ENCODE data around the gene TMEM164.

- TF ChIP-seq POLR2AphosphoS5 (IDR thresholded peaks at IDR 0.05; ENCODE audit: low read depth, low read length) = no peak
- TF ChIP-seq, protein P1, sequence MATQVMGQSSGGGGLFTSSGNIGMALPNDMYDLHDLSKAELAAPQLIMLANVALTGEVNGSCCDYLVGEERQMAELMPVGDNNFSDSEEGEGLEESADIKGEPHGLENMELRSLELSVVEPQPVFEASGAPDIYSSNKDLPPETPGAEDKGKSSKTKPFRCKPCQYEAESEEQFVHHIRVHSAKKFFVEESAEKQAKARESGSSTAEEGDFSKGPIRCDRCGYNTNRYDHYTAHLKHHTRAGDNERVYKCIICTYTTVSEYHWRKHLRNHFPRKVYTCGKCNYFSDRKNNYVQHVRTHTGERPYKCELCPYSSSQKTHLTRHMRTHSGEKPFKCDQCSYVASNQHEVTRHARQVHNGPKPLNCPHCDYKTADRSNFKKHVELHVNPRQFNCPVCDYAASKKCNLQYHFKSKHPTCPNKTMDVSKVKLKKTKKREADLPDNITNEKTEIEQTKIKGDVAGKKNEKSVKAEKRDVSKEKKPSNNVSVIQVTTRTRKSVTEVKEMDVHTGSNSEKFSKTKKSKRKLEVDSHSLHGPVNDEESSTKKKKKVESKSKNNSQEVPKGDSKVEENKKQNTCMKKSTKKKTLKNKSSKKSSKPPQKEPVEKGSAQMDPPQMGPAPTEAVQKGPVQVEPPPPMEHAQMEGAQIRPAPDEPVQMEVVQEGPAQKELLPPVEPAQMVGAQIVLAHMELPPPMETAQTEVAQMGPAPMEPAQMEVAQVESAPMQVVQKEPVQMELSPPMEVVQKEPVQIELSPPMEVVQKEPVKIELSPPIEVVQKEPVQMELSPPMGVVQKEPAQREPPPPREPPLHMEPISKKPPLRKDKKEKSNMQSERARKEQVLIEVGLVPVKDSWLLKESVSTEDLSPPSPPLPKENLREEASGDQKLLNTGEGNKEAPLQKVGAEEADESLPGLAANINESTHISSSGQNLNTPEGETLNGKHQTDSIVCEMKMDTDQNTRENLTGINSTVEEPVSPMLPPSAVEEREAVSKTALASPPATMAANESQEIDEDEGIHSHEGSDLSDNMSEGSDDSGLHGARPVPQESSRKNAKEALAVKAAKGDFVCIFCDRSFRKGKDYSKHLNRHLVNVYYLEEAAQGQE (IDR thresholded peaks at IDR 0.05; ENCODE audit: insufficient read depth in 1 of 2, low read depth in 2 of 2, low read length in 2 of 2) = no peak
- no peak for TF ChIP-seq FOXP2 (optimal IDR thresholded peaks at IDR 0.05; ENCODE audit: borderline replicate concordance, extremely low read depth, extremely low read length, insufficient read depth)
Observed at GRCh38 chrX:110135618-110136017, 132.7 kb downstream of the TMEM164 start.

All from PFSK-1 (cell line).